ENCODE results near the gene SLC4A8. TPM values are rescaled to one million over a fixed set of nuclear protein-coding genes. Genes with fewer than 3 reads are reported as not detected.

The SLC4A8 gene
- total and polyA plus RNA-seq, 2 donors (not counting 3 experiments of a cell fraction or from before 2014, with no cell fraction given), result 4.7 to 9.7 TPM

DNA sequence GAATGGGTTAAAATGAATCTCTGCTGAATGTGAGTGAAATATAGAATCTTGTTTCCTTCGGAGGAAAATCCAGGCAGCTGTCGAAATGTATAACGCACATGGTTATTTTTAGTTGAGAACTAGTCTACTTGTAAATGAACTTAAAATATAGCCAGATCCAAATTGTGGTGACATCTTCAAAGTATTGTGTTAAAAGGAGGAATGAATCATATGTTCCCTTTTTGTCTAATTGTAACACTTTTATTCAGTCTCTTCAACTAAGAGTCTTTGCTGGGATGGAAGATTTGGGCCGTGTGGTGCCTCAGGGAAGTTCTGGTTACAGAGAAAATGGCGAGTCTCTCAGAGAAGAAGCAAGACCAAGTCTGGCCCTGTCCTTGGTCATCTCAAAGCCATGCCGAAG, 82.5 kb downstream of the SLC4A8 start:
- no peaks in the 10 kb centered on the region for H3K9me1 ChIP-seq (replicated peaks; ENCODE audit: control insufficient read depth, extremely low read depth, insufficient read depth, low read length)
- no peaks in the 10 kb centered on the region for H3K27me3 ChIP-seq (ENCODE audit: control insufficient read depth in 2 of 2, insufficient read depth in 2 of 2, low read length in 2 of 2)
- no peak for DNase-seq (ENCODE audit: low read depth, low spot score)
- no peaks in the 10 kb centered on the region for H4K20me1 ChIP-seq (replicated peaks; ENCODE audit: control insufficient read depth, extremely low read depth, insufficient read depth, low read length)
- intact Hi-C loops (cut with micrococcal nuclease) (no loop called here), dilution Hi-C loops (cut with MboI; ENCODE audit: extremely low pct_ligation_motif_present, low sequenced_read_pairs) (no loop called here)
- H3K4me2 ChIP-seq (ENCODE audit: insufficient read depth, low read length), result no peak overlapping the region
- CTCF ChIA-PET, result no interaction called here
- no peak for TF ChIP-seq GATA2 (IDR thresholded peaks at IDR 0.05; ENCODE audit: insufficient read depth, insufficient read length, low read depth, low read length)
- TF ChIP-seq CTCF (IDR thresholded peaks at IDR 0.05; ENCODE audit: extremely low read depth in 1 of 2, insufficient read depth in 1 of 2, low read depth in 1 of 2, low read length in 2 of 2), result no peak
- no peak for TF ChIP-seq POLR2AphosphoS5 (IDR thresholded peaks at IDR 0.05; ENCODE audit: insufficient read depth, low read depth, low read length)
- no peak for TF ChIP-seq FOS (IDR thresholded peaks at IDR 0.05; ENCODE audit: borderline replicate concordance, insufficient read depth, low read length)
- TF ChIP-seq EZH2 (IDR thresholded peaks at IDR 0.05; ENCODE audit: borderline replicate concordance, low read depth, low read length, severe bottlenecking), result no peak
- TF ChIP-seq POLR2A (IDR thresholded peaks at IDR 0.05; ENCODE audit: low read depth, low read length), result no peak
- TF ChIP-seq JUN (IDR thresholded peaks at IDR 0.05; ENCODE audit: borderline replicate concordance, insufficient read depth, insufficient read length, low read depth), result no peak
- FAIRE-seq, result no peak
- no peak overlapping the region for H2AFZ ChIP-seq (ENCODE audit: low read depth, low read length)
- no TSS peak for BruUV-seq (replicated peaks)
- H3K4me3 ChIP-seq (replicated peaks in 1 of 3; ENCODE audit: insufficient read depth in 1 of 3, low read depth in 1 of 3, low read length in 3 of 3), result no peak overlapping the region
- H3K79me2 ChIP-seq (ENCODE audit: control insufficient read depth, insufficient read depth, low read length), result no peaks in the 10 kb centered on the region
- no peaks in the 10 kb centered on the region for H3K36me3 ChIP-seq (ENCODE audit: control insufficient read depth in 2 of 2, extremely low read depth in 1 of 2, insufficient read depth in 2 of 2, low read length in 2 of 2)
- no peak overlapping the region for H3K27ac ChIP-seq (ENCODE audit: insufficient read depth, low read depth, low read length)
- no peaks in the 10 kb centered on the region for H3K9me3 ChIP-seq (replicated peaks; ENCODE audit: control insufficient read depth, insufficient read depth, low read length)
- no peak overlapping the region for H3K9ac ChIP-seq (replicated peaks; ENCODE audit: extremely low read depth, insufficient read depth, low read length)
- no peaks in the 10 kb centered on the region for H3K4me1 ChIP-seq (ENCODE audit: control insufficient read depth, extremely low read depth, insufficient read depth, low read length)
- POLR2A ChIA-PET, result no interaction called here
